Measurements from ENCODE around the gene PRKD1.

DNA sequence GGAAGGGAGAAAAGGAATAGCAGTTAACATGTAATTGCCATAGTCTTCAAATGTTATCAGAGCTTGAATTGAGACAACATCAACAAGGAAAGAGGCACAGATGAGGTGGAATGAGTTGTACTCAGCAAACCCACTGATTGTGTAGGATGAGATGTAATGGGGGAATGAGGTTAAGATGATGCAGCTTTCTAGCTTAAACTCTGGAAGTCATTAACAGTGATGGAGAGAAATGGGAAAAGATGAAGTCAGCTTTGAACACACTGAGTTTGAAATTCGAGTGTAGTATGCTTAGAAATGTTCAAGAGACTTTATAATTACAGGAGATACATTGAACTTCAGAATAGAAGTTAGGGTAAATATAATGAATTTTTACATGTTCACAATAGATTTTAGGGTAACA, 106.9 kb downstream of the PRKD1 start:
- TF ChIP-seq, protein P1, sequence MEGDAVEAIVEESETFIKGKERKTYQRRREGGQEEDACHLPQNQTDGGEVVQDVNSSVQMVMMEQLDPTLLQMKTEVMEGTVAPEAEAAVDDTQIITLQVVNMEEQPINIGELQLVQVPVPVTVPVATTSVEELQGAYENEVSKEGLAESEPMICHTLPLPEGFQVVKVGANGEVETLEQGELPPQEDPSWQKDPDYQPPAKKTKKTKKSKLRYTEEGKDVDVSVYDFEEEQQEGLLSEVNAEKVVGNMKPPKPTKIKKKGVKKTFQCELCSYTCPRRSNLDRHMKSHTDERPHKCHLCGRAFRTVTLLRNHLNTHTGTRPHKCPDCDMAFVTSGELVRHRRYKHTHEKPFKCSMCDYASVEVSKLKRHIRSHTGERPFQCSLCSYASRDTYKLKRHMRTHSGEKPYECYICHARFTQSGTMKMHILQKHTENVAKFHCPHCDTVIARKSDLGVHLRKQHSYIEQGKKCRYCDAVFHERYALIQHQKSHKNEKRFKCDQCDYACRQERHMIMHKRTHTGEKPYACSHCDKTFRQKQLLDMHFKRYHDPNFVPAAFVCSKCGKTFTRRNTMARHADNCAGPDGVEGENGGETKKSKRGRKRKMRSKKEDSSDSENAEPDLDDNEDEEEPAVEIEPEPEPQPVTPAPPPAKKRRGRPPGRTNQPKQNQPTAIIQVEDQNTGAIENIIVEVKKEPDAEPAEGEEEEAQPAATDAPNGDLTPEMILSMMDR (conservative IDR thresholded peaks at IDR 0.05; ENCODE audit: low read length), result no peak
- no peak for TF ChIP-seq EZH2phosphoT487 (IDR thresholded peaks at IDR 0.05; ENCODE audit: borderline replicate concordance)
